Activated naive CD4-positive, alpha-beta T cell treated with anti-CD3 and anti-CD28 coated beads, Interleukin-2, amount 10 ng/mL, durations not matched to agents 7 days and 5 days (primary cell): ENCODE results near the gene PCDH1.

Source experiments
- CTCF ChIA-PET: fragments of 350-600 bp; sonication (Branson Sonifier 250); formaldehyde crosslinking; loops from one replicate; lab custom pipeline; 2021; ENCODE audit warnings: antibody characterized with exemption; lab: Charles Lee
- DNase-seq: peaks from one replicate; pipeline ENCODE4 v3.0.0-alpha.2; 2020
- H3K27ac Mint-ChIP-seq: one replicate; pipeline ENCODE4 v1.8.0; 2021; ENCODE audit warnings: mild to moderate bottlenecking, moderate library complexity, mixed read lengths
- H3K27me3 Mint-ChIP-seq: one replicate; pipeline ENCODE4 v1.8.0; 2021; ENCODE audit warnings: mild to moderate bottlenecking, mixed read lengths
- H3K36me3 Mint-ChIP-seq: one replicate; pipeline ENCODE4 v1.8.0; 2021; ENCODE audit warnings: mixed read lengths
- H3K4me1 Mint-ChIP-seq: one replicate; pipeline ENCODE4 v1.8.0; 2021; ENCODE audit warnings: mixed read lengths
- H3K4me3 Mint-ChIP-seq: one replicate; pipeline ENCODE4 v1.8.0; 2021; ENCODE audit warnings: mild to moderate bottlenecking, moderate library complexity, mixed read lengths
- H3K9me3 Mint-ChIP-seq: one replicate; pipeline ENCODE4 v1.8.0; 2021; ENCODE audit warnings: mixed read lengths

Gene PCDH1

GRCh38 chr5:141817631-141818030 is 60.6 kb downstream of the PCDH1 start:
- Mint-ChIP-seq H3K27me3 (peaks cover 53% of the 10 kb centered on the region), H3K4me3 (no peak overlapping the region), H3K9me3 (no peaks in the 10 kb centered on the region), H3K36me3 (no peaks in the 10 kb centered on the region), H3K27ac (no peak overlapping the region), H3K4me1 (no peaks in the 10 kb centered on the region)
- no peak for DNase-seq
- CTCF ChIA-PET: no interaction called here

GRCh38 chr5:141816598-141817399 is 61.4 kb downstream of the PCDH1 start:
- Mint-ChIP-seq H3K27ac (no peak overlapping the region), H3K27me3 (peaks cover 62% of the 10 kb centered on the region), H3K4me3 (no peak overlapping the region), H3K9me3 (no peaks in the 10 kb centered on the region), H3K36me3 (no peaks in the 10 kb centered on the region), H3K4me1 (no peaks in the 10 kb centered on the region)
- no peak for DNase-seq
- CTCF ChIA-PET: interaction anchor here (1.5 to 4.9 kb wide), 3 partner anchors 9 to 125 kb away, joined by 3 to 31 read pairs (median 27); partner anchors contain the start of gene PCDH1

- CTCF ChIA-PET: interaction anchor here (0.9 to 4.9 kb wide), 9 partner anchors 10 to 153 kb away, joined by 3 to 31 read pairs (median 4); partner anchors contain the start of gene PCDH1
- no peak overlapping the region for H3K27ac Mint-ChIP-seq
- no peak for DNase-seq
- no peaks in the 10 kb centered on the region for H3K4me1 Mint-ChIP-seq
- no peak overlapping the region for H3K4me3 Mint-ChIP-seq
- peaks cover 72% of the 10 kb centered on the region for H3K27me3 Mint-ChIP-seq
- H3K36me3 Mint-ChIP-seq: no peaks in the 10 kb centered on the region
- H3K9me3 Mint-ChIP-seq: no peaks in the 10 kb centered on the region
Measured at GRCh38 chr5:141815796-141816180, 62.4 kb downstream of the PCDH1 start.

GRCh38 chr5:141815051-141815795 is 63.0 kb downstream of the PCDH1 start:
- H3K4me3 Mint-ChIP-seq: no peak overlapping the region
- no peaks in the 10 kb centered on the region for H3K9me3 Mint-ChIP-seq
- peaks cover 76% of the 10 kb centered on the region for H3K27me3 Mint-ChIP-seq
- no peaks in the 10 kb centered on the region for H3K36me3 Mint-ChIP-seq
- CTCF ChIA-PET: interaction anchor here (0.9 to 4.9 kb wide), 14 partner anchors 11 to 152 kb away, joined by 3 to 31 read pairs (median 4); partner anchors contain the start of gene PCDH1
- no peaks in the 10 kb centered on the region for H3K4me1 Mint-ChIP-seq
- H3K27ac Mint-ChIP-seq: no peak overlapping the region
- DNase-seq: no peak

- Mint-ChIP-seq H3K36me3 (no peaks in the 10 kb centered on the region), H3K4me3 (no peak overlapping the region), H3K27me3 (peaks cover 84% of the 10 kb centered on the region), H3K4me1 (no peaks in the 10 kb centered on the region), H3K9me3 (no peaks in the 10 kb centered on the region), H3K27ac (no peak overlapping the region)
- CTCF ChIA-PET: interaction anchor here (0.9 to 4.9 kb wide), 19 partner anchors 9 to 175 kb away, joined by 3 to 31 read pairs (median 5); partner anchors contain the start of gene PCDH1
- peak; percentile 53 for DNase-seq
Measured at GRCh38 chr5:141814064-141814964, 63.9 kb downstream of the PCDH1 start.

- H3K9me3 Mint-ChIP-seq: no peaks in the 10 kb centered on the region
- no peaks in the 10 kb centered on the region for H3K36me3 Mint-ChIP-seq
- CTCF ChIA-PET: interaction anchor here (1.0 to 4.9 kb wide), 11 partner anchors 14 to 148 kb away, joined by 3 to 31 read pairs (median 6); no protein-coding TSS in a partner anchor
- no peaks in the 10 kb centered on the region for H3K4me1 Mint-ChIP-seq
- peaks cover 89% of the 10 kb centered on the region for H3K27me3 Mint-ChIP-seq
- no peak for DNase-seq
- H3K27ac Mint-ChIP-seq: no peak overlapping the region
- H3K4me3 Mint-ChIP-seq: no peak overlapping the region
Measured at GRCh38 chr5:141812512-141812911, 65.7 kb downstream of the PCDH1 start.

GRCh38 chr5:141811287-141812155 is 66.7 kb downstream of the PCDH1 start:
- Mint-ChIP-seq H3K9me3 (no peaks in the 10 kb centered on the region), H3K27ac (no peak overlapping the region), H3K27me3 (peaks cover 89% of the 10 kb centered on the region), H3K4me3 (no peak overlapping the region), H3K4me1 (no peaks in the 10 kb centered on the region), H3K36me3 (no peaks in the 10 kb centered on the region)
- CTCF ChIA-PET: interaction anchor here (0.6 to 2.4 kb wide), 22 partner anchors 8 to 149 kb away, joined by 3 to 12 read pairs (median 4); no protein-coding TSS in a partner anchor
- peak; percentile 45 for DNase-seq

GRCh38 chr5:141810702-141811101 is 67.5 kb downstream of the PCDH1 start:
- CTCF ChIA-PET: interaction anchor here (0.9 to 2.4 kb wide), 12 partner anchors 9 to 149 kb away, joined by 3 to 12 read pairs (median 5); no protein-coding TSS in a partner anchor
- H3K27me3 Mint-ChIP-seq: peaks cover 91% of the 10 kb centered on the region
- H3K36me3 Mint-ChIP-seq: no peaks in the 10 kb centered on the region
- no peaks in the 10 kb centered on the region for H3K4me1 Mint-ChIP-seq
- no peak overlapping the region for H3K27ac Mint-ChIP-seq
- no peak overlapping the region for H3K4me3 Mint-ChIP-seq
- no peaks in the 10 kb centered on the region for H3K9me3 Mint-ChIP-seq
- no peak for DNase-seq

- CTCF ChIA-PET: interaction anchor here (1.5 kb wide), 1 partner anchor 70 kb away, joined by 6 read pairs; no protein-coding TSS in a partner anchor
- Mint-ChIP-seq H3K4me3 (no peak overlapping the region), H3K4me1 (no peaks in the 10 kb centered on the region), H3K27me3 (peaks cover 95% of the 10 kb centered on the region), H3K27ac (no peak overlapping the region), H3K9me3 (no peaks in the 10 kb centered on the region), H3K36me3 (no peaks in the 10 kb centered on the region)
- DNase-seq: no peak
Measured at GRCh38 chr5:141809380-141810096, 68.7 kb downstream of the PCDH1 start.

GRCh38 chr5:141808857-141809256 is 69.4 kb downstream of the PCDH1 start:
- H3K4me1 Mint-ChIP-seq: no peaks in the 10 kb centered on the region
- H3K9me3 Mint-ChIP-seq: no peaks in the 10 kb centered on the region
- H3K27me3 Mint-ChIP-seq: peaks cover 95% of the 10 kb centered on the region
- H3K4me3 Mint-ChIP-seq: no peak overlapping the region
- no peak overlapping the region for H3K27ac Mint-ChIP-seq
- no peak for DNase-seq
- H3K36me3 Mint-ChIP-seq: no peaks in the 10 kb centered on the region
- CTCF ChIA-PET: interaction anchor here (1.1 to 1.5 kb wide), 2 partner anchors 71 to 108 kb away, joined by 5 to 6 read pairs; no protein-coding TSS in a partner anchor

- Mint-ChIP-seq H3K27ac (no peak overlapping the region), H3K27me3 (peaks cover 93% of the 10 kb centered on the region), H3K36me3 (no peaks in the 10 kb centered on the region), H3K4me1 (no peaks in the 10 kb centered on the region), H3K9me3 (no peaks in the 10 kb centered on the region), H3K4me3 (no peak overlapping the region)
- no peak for DNase-seq
- CTCF ChIA-PET: interaction anchor here (1.1 to 1.5 kb wide), 3 partner anchors 11 to 73 kb away, joined by 3 to 6 read pairs (median 3); no protein-coding TSS in a partner anchor
Measured at GRCh38 chr5:141807732-141808131, 70.5 kb downstream of the PCDH1 start.

- DNase-seq: no peak
- Mint-ChIP-seq H3K36me3 (no peaks in the 10 kb centered on the region), H3K9me3 (no peaks in the 10 kb centered on the region), H3K27ac (no peak overlapping the region), H3K27me3 (peaks cover 91% of the 10 kb centered on the region), H3K4me1 (no peaks in the 10 kb centered on the region), H3K4me3 (no peak overlapping the region)
- CTCF ChIA-PET: interaction anchor here (1.1 to 1.5 kb wide), 2 partner anchors 12 to 74 kb away, joined by 3 read pairs; no protein-coding TSS in a partner anchor
Measured at GRCh38 chr5:141807329-141807728, 70.9 kb downstream of the PCDH1 start.
